Astrocyte (in vitro differentiated cells and primary cell): ENCODE data around the gene TRABD2A. TPM values are rescaled to one million over a fixed set of nuclear protein-coding genes. Genes with fewer than 3 reads are reported as not detected.

ENCODE experiments used
- DNase-seq: peaks from one replicate; pipeline ENCODE4 v3.0.0-alpha.2; 2010; ENCODE audit warnings: low read depth
- FAIRE-seq: peaks from 2 replicates; lab custom pipeline; 2011; peaks lifted over from hg19 to GRCh38; lab: Jason Lieb, UNC
- H2AFZ ChIP-seq: 2 replicates; pipeline ENCODE4 v1.6.0; 2012; ENCODE audit warnings: low read depth, low read length, inconsistent platforms
- H3K27ac ChIP-seq: 2 replicates; pipeline ENCODE4 v1.5.1; 2011; ENCODE audit warnings: low read depth, low read length, inconsistent platforms
- H3K27me3 ChIP-seq: 2 replicates; pipeline ENCODE4 v1.6.0; 2011; ENCODE audit warnings: low read length, inconsistent platforms; ENCODE audit not compliant: insufficient read depth
- H3K36me3 ChIP-seq: 2 replicates; pipeline ENCODE4 v1.5.1; 2011; ENCODE audit warnings: low read length, inconsistent platforms; ENCODE audit not compliant: insufficient read depth
- H3K4me1 ChIP-seq: 2 replicates; pipeline ENCODE4 v1.5.1; 2011; ENCODE audit warnings: low read length, inconsistent platforms; ENCODE audit not compliant: insufficient read depth
- H3K4me2 ChIP-seq: 2 replicates; pipeline ENCODE4 v1.6.0; 2012; ENCODE audit warnings: low read length, inconsistent platforms
- H3K4me3 ChIP-seq: 2 replicates; pipeline ENCODE4 v1.5.1; 2011; ENCODE audit warnings: low read depth, mild to moderate bottlenecking, low read length, inconsistent platforms; ENCODE audit not compliant: insufficient read depth
- H3K79me2 ChIP-seq: 2 replicates; pipeline ENCODE4 v1.6.0; 2012; ENCODE audit warnings: mild to moderate bottlenecking, low read length, inconsistent platforms; ENCODE audit not compliant: insufficient read depth
- H3K9ac ChIP-seq: 2 replicates; pipeline ENCODE4 v1.6.0; 2012; ENCODE audit warnings: mild to moderate bottlenecking, low read length, inconsistent platforms
- H3K9me3 ChIP-seq: 2 replicates; pipeline ENCODE4 v1.5.1; 2012; ENCODE audit warnings: low read depth, mild to moderate bottlenecking, low read length, inconsistent platforms; ENCODE audit not compliant: insufficient read depth
- H4K20me1 ChIP-seq: 2 replicates; pipeline ENCODE4 v1.6.0; 2012; ENCODE audit warnings: low read length, inconsistent platforms; ENCODE audit not compliant: insufficient read depth
- H3K27ac Mint-ChIP-seq: one replicate; pipeline ENCODE4 v1.8.0; 2021; ENCODE audit warnings: mild to moderate bottlenecking, mixed read lengths; ENCODE audit not compliant: unreplicated experiment
- H3K27me3 Mint-ChIP-seq: one replicate; pipeline ENCODE4 v1.8.0; 2021; ENCODE audit warnings: low read depth, mixed read lengths; ENCODE audit not compliant: unreplicated experiment
- H3K36me3 Mint-ChIP-seq: one replicate; pipeline ENCODE4 v1.8.0; 2021; ENCODE audit warnings: low read depth, mixed read lengths; ENCODE audit not compliant: unreplicated experiment
- H3K4me1 Mint-ChIP-seq: one replicate; pipeline ENCODE4 v1.8.0; 2021; ENCODE audit warnings: low read depth, mixed read lengths; ENCODE audit not compliant: unreplicated experiment
- H3K4me3 Mint-ChIP-seq: one replicate; pipeline ENCODE4 v1.8.0; 2021; ENCODE audit warnings: mild to moderate bottlenecking, moderate library complexity, mixed read lengths; ENCODE audit not compliant: unreplicated experiment
- H3K9me3 Mint-ChIP-seq: one replicate; pipeline ENCODE4 v1.8.0; 2021; ENCODE audit warnings: mild to moderate bottlenecking, mixed read lengths; ENCODE audit not compliant: unreplicated experiment
- CTCF ChIP-seq: IDR thresholded peaks from 2 replicates; pipeline ENCODE4 v1.5.1; 2011; ENCODE audit warnings: low read depth, mild to moderate bottlenecking, inconsistent platforms, low read length, moderate library complexity; ENCODE audit not compliant: insufficient read depth
- EZH2 ChIP-seq: IDR thresholded peaks from 2 replicates; pipeline ENCODE4 v1.6.1; 2012; ENCODE audit warnings: mild to moderate bottlenecking, low read length, inconsistent platforms; ENCODE audit not compliant: insufficient read depth
- total RNA-seq: library from RNA; stranded (reverse); gene quantifications from 2 replicates; pipeline ENCODE4 v1.2.1, GENCODE V29; 2021

The TRABD2A gene
- total RNA-seq, 1 donor from 2014 or later = 2.6 TPM

GRCh38 chr2:84846041-84846663 is 34.7 kb downstream of the TRABD2A start:
- peak; percentile 69 for DNase-seq

GRCh38 chr2:84844141-84844540 is 36.7 kb downstream of the TRABD2A start:
- Histone ChIP-seq H3K36me3 (no peaks in the 10 kb centered on the region), H3K27me3 (peaks cover 6% of the 10 kb centered on the region), H4K20me1 (no peaks in the 10 kb centered on the region), H3K4me2 (no peak overlapping the region), H3K4me3 (no peak overlapping the region), H3K27ac (no peak overlapping the region), H3K79me2 (no peaks in the 10 kb centered on the region), H3K9ac (no peak overlapping the region), H3K9me3 (no peaks in the 10 kb centered on the region), H3K4me1 (peaks cover 9% of the 10 kb centered on the region), H2AFZ (no peak overlapping the region)
- Mint-ChIP-seq H3K27me3 (peaks cover 10% of the 10 kb centered on the region), H3K4me3 (no peak overlapping the region), H3K9me3 (peaks cover 2% of the 10 kb centered on the region), H3K27ac (no peak overlapping the region), H3K36me3 (no peaks in the 10 kb centered on the region), H3K4me1 (peaks cover 24% of the 10 kb centered on the region)
- TF ChIP-seq EZH2 (no peak), CTCF (no peak)
- no peak for DNase-seq
- no peak for FAIRE-seq

More at GRCh38 chr2:84846041-84846663, 34.7 kb downstream of the TRABD2A start:
- no peak overlapping the region for H3K9ac ChIP-seq
- Mint-ChIP-seq H3K4me1 (peaks cover 7% of the 10 kb centered on the region), H3K36me3 (no peaks in the 10 kb centered on the region), H3K9me3 (peaks cover 2% of the 10 kb centered on the region), H3K4me3 (no peak overlapping the region), H3K27ac (no peak overlapping the region), H3K27me3 (peaks cover 10% of the 10 kb centered on the region)
- no peak overlapping the region for H3K4me3 ChIP-seq
- no peaks in the 10 kb centered on the region for H3K9me3 ChIP-seq
- H3K4me2 ChIP-seq = peak overlapping the region; percentile 24
- H2AFZ ChIP-seq = no peak overlapping the region
- no peaks in the 10 kb centered on the region for H3K36me3 ChIP-seq
- peaks cover 9% of the 10 kb centered on the region for H3K4me1 ChIP-seq
- no peaks in the 10 kb centered on the region for H4K20me1 ChIP-seq
- H3K79me2 ChIP-seq = no peaks in the 10 kb centered on the region
- TF ChIP-seq EZH2 (no peak), CTCF (no peak)
- peaks cover 3% of the 10 kb centered on the region for H3K27me3 ChIP-seq
- FAIRE-seq = no peak
- no peak overlapping the region for H3K27ac ChIP-seq

- no peaks in the 10 kb centered on the region for H3K9me3 ChIP-seq
- DNase-seq (no peak), FAIRE-seq (no peak)
- H3K4me2 ChIP-seq = no peak overlapping the region
- no peaks in the 10 kb centered on the region for H3K36me3 ChIP-seq
- no peak for TF ChIP-seq CTCF
- no peaks in the 10 kb centered on the region for H3K79me2 ChIP-seq
- Mint-ChIP-seq H3K4me3 (no peak overlapping the region), H3K4me1 (peaks cover 33% of the 10 kb centered on the region), H3K36me3 (no peaks in the 10 kb centered on the region), H3K9me3 (peaks cover 5% of the 10 kb centered on the region), H3K27me3 (peaks cover 6% of the 10 kb centered on the region), H3K27ac (no peak overlapping the region)
- H3K27me3 ChIP-seq = peaks cover 6% of the 10 kb centered on the region
- no peak overlapping the region for H3K27ac ChIP-seq
- H2AFZ ChIP-seq = no peak overlapping the region
- H3K4me3 ChIP-seq = no peak overlapping the region
- no peak overlapping the region for H3K9ac ChIP-seq
- H3K4me1 ChIP-seq = peaks cover 9% of the 10 kb centered on the region
- H4K20me1 ChIP-seq = no peaks in the 10 kb centered on the region
These were observed 39.3 kb downstream of the TRABD2A start for GRCh38 chr2:84841577-84841976.
